ENCODE results near the gene MT1H. TPM values are rescaled to one million over a fixed set of nuclear protein-coding genes. Genes with fewer than 3 reads are reported as not detected.

The MT1H gene
- total RNA-seq, 5 donors from 2014 or later (not counting 1 experiment from before 2014, with no cell fraction given) = 1.4 TPM; not detected in 4

DNA sequence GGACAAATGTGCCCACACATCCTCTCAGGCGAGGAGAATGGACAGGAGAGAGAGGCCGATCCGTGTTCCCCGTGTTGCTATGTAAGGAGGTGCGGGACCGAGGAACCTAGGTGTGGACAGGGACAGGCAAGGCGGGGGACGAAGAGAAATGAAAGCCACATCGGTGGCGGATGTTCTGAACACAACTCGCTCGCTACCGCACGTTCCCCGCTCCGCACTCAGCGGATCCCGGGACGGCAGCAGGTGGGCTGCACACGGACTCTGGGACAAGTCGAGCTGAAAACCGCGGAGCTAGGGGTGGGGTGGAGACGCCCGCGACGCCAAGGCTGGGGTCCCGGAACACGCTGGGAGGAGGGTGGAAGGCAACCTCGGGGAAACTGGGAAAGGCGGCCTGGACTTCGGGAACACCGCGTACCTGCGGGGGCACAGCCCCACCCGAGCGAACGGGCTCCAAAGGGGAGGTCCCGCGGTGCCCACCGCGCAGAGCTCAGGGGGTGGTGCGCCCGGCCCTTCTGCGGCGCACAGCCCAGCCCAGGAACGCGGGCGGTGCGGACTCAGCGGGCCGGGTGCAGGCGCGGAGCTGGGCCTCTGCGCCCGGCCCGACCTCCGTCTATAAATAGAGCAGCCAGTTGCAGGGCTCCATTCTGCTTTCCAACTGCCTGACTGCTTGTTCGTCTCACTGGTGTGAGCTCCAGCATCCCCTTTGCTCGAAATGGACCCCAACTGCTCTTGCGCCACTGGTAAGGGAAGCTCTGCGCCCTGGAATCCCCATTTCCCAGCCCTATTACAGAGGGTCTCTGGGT lies 44.3 kb upstream of the MT1H start, which contains the start of gene MT1E:
Gene MT1E, plus strand, starts transcription at position 642 of the 803 bp plus-strand sequence. Its CDS starts 71 bp downstream, at position 713.
- Histone ChIP-seq H3K4me3 (ENCODE audit: control insufficient read depth in 1 of 2, extremely low read depth in 1 of 2, low read length in 1 of 2) (peak within 1 kb of the TSS; percentile 56 to 65), H3K4me1 (ENCODE audit: control insufficient read depth in 1 of 2, extremely low read depth in 1 of 2, insufficient read depth in 2 of 2, low read length in 2 of 2) (peaks cover 0 to 21% of the 10 kb centered on the region in 2 experiments), H3K27ac (ENCODE audit: low read length) (peak within 1 kb of the TSS; percentile 29), H3K9me3 (no peaks in the 10 kb centered on the region), H3K27me3 (replicated peaks in 1 of 2; ENCODE audit: control insufficient read depth in 2 of 2, extremely low read depth in 1 of 2, insufficient read depth in 2 of 2, low read length in 1 of 2) (peaks cover 17 to 20% of the 10 kb centered on the region in 2 experiments), H3K36me3 (ENCODE audit: control insufficient read depth in 2 of 2, extremely low read depth in 1 of 2, insufficient read depth in 1 of 2, low read length in 1 of 2) (no peaks in the 10 kb centered on the region)
- Mint-ChIP-seq H3K4me1 (peaks cover 13 to 20% (median 16%) of the 10 kb centered on the region in 3 donors), H3K4me3 (peak within 1 kb of the TSS; percentile 82 to 88 (median 86)), H3K9me3 (no peaks in the 10 kb centered on the region), H3K27me3 (peaks cover 4 to 12% of the 10 kb centered on the region in 2 donors), H3K27ac (peak within 1 kb of the TSS; percentile 58 to 82), H3K36me3 (no peaks in the 10 kb centered on the region)
- DNase-seq (peak in 23 of 35 experiments; percentile 15 to 77 (median 37)), ATAC-seq (replicated peaks in 1 of 4) (peak; percentile 91 to 94 (median 94))
- CTCF ChIA-PET = interaction anchor here in 1 of 2 donors (1.0 kb wide), 1 partner anchor 77 kb away, joined by 7 read pairs; no protein-coding TSS in a partner anchor
- POLR2A ChIA-PET = interaction anchor here (0.5 to 1.1 kb wide), 4 partner anchors 17 to 312 kb away, joined by 3 to 9 read pairs (median 6); partner anchors contain the start of gene MT2A (in 1 of the 2)
- WGBS (ENCODE audit: insufficient coverage) = 5% methylated on average over 62 of the region's 62 CpGs

DNA sequence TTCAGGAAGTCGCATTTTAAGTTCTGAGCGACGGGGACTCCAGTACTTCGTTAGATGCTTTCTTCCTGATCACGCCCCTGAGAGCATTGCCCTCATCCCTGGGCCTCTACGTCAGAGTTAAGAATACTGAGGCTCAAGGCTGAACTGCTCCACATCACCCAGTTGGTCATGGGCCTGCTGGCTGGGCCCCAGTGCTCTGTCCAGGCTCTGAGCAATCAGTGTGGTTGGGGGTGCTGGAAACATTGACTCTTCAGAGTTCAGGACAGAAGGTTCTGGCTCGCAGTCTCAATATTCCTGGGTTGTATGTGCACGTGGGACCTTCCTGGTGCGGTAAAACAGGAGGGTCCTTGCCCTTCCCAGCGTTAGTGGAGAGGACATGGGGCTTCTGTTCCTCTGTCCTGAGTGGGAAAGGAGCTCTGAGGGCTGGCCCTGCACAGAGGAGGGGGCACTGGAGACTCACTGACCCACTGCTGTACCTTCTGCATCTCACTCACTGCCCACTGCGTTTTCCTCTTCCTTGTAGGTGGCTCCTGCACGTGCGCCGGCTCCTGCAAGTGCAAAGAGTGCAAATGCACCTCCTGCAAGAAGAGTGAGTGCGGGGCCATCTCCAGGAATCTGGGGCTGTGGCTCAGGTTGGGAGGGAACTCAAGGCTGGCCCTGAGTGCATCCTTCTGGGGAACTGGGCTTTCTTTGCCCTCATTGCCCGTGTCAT lies 43.5 kb upstream of the MT1H start:
- H3K36me3 Mint-ChIP-seq = no peaks in the 10 kb centered on the region
- ChIA-PET CTCF (interaction anchor here in 1 of 2 donors (1.0 kb wide), 1 partner anchor 76 kb away, joined by 7 read pairs; no protein-coding TSS in a partner anchor), POLR2A (interaction anchor here (0.5 to 1.1 kb wide), 4 partner anchors 18 to 311 kb away, joined by 3 to 9 read pairs (median 6); partner anchors contain the start of gene MT2A (in 1 of the 2))
- peak overlapping the region; percentile 29 for H3K27ac ChIP-seq (ENCODE audit: low read length)
- peaks cover 0 to 21% of the 10 kb centered on the region in 2 experiments for H3K4me1 ChIP-seq (ENCODE audit: control insufficient read depth in 1 of 2, extremely low read depth in 1 of 2, insufficient read depth in 2 of 2, low read length in 2 of 2)
- peak overlapping the region; percentile 82 to 88 (median 86) for H3K4me3 Mint-ChIP-seq
- H3K9me3 ChIP-seq = no peaks in the 10 kb centered on the region
- DNase-seq = no peak
- H3K27me3 Mint-ChIP-seq = peaks cover 8 to 19% of the 10 kb centered on the region in 2 donors
- peak overlapping the region; percentile 34 to 69 for H3K27ac Mint-ChIP-seq
- peaks cover 17 to 23% of the 10 kb centered on the region in 2 experiments for H3K27me3 ChIP-seq (replicated peaks in 1 of 2; ENCODE audit: control insufficient read depth in 2 of 2, extremely low read depth in 1 of 2, insufficient read depth in 2 of 2, low read length in 1 of 2)
- H3K36me3 ChIP-seq (ENCODE audit: control insufficient read depth in 2 of 2, extremely low read depth in 1 of 2, insufficient read depth in 1 of 2, low read length in 1 of 2) = no peaks in the 10 kb centered on the region
- peak overlapping the region; percentile 56 to 65 for H3K4me3 ChIP-seq (ENCODE audit: control insufficient read depth in 1 of 2, extremely low read depth in 1 of 2, low read length in 1 of 2)
- H3K9me3 Mint-ChIP-seq = no peaks in the 10 kb centered on the region
- ATAC-seq (replicated peaks in 1 of 4) = peak in 3 of 4 experiments; percentile 24 to 39 (median 25)
- H3K4me1 Mint-ChIP-seq = peaks cover 13 to 20% (median 16%) of the 10 kb centered on the region in 3 donors
- WGBS (ENCODE audit: insufficient coverage) = 26% methylated on average over 8 of the region's 16 CpGs

DNA sequence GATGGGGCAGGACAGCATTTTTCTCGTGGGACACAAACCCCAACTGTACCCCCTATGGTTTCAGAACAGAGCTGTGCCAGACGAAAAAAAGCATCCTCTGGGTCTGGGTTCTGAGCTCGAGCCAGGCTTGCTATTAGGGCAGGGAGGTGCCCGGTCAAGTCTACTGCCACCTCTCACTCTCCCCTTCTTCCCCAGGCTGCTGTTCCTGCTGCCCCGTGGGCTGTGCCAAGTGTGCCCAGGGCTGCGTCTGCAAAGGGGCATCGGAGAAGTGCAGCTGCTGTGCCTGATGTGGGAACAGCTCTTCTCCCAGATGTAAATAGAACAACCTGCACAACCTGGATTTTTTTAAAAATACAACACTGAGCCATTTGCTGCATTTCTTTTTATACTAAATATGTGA lies 42.9 kb upstream of the MT1H start:
- WGBS (ENCODE audit: insufficient coverage) = 84% methylated on average over 6 of the region's 7 CpGs
- Mint-ChIP-seq H3K4me1 (peaks cover 16 to 22% (median 18%) of the 10 kb centered on the region in 3 donors), H3K9me3 (no peaks in the 10 kb centered on the region), H3K27ac (no peak overlapping the region), H3K27me3 (peaks cover 14 to 24% of the 10 kb centered on the region in 2 donors), H3K36me3 (no peaks in the 10 kb centered on the region), H3K4me3 (peak overlapping the region in 1 of 3 donors; percentile 86)
- Histone ChIP-seq H3K4me1 (ENCODE audit: control insufficient read depth in 1 of 2, extremely low read depth in 1 of 2, insufficient read depth in 2 of 2, low read length in 2 of 2) (peaks cover 0 to 22% of the 10 kb centered on the region in 2 experiments), H3K27ac (ENCODE audit: low read length) (no peak overlapping the region), H3K9me3 (no peaks in the 10 kb centered on the region), H3K27me3 (replicated peaks in 1 of 2; ENCODE audit: control insufficient read depth in 2 of 2, extremely low read depth in 1 of 2, insufficient read depth in 2 of 2, low read length in 1 of 2) (peaks cover 20 to 29% of the 10 kb centered on the region in 2 experiments), H3K36me3 (ENCODE audit: control insufficient read depth in 2 of 2, extremely low read depth in 1 of 2, insufficient read depth in 1 of 2, low read length in 1 of 2) (no peaks in the 10 kb centered on the region), H3K4me3 (ENCODE audit: control insufficient read depth in 1 of 2, extremely low read depth in 1 of 2, low read length in 1 of 2) (no peak overlapping the region)
- ChIA-PET CTCF (no interaction called here), POLR2A (no interaction called here)
- DNase-seq = no peak
- no peak for ATAC-seq (replicated peaks in 1 of 4)

DNA sequence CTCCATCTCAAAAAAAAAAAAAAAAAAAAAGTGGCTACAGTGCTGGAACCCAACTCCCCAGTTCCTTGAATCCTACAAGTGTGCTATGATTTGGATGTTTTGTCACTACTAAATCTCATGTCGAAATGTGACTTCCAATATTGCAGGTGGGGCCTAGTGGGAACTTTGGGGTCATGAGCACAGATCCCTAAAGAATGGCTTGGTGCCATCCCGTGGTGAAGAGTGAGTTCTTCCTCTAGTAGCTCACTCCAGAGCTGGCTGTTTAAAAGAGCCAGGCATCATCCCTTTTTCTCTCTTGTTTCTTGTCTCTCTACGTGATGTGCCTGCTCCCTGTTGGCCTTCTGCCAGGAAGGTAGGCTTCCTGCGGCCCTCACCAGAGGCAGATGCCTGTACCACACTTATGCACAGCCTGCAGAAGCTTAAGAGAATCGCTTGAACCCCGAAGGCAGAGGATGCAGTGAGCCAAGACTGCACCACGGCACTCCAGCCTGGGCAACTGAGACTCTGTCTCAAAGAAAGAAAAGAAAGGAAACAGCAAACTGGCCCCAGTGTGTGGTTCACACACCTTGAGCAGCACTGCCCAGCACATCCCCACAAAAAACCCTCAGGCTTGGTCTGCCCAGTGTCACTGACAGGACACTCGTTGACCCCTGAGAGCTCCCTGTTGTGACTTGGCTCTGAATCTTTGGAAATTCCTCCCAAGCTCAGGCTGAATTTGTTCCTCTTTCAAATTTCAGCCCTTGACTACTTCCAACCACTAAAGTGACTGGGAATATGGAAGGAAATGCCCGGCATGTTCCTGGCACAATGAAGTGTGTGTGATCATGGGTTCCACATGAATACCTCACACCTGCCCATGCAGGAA lies 40.9 kb upstream of the MT1H start:
- CTCF ChIA-PET = no interaction called here
- Mint-ChIP-seq H3K4me1 (peaks cover 24 to 30% (median 26%) of the 10 kb centered on the region in 3 donors), H3K36me3 (no peaks in the 10 kb centered on the region), H3K27me3 (peaks cover 28 to 40% of the 10 kb centered on the region in 2 donors), H3K27ac (no peak overlapping the region), H3K4me3 (no peak overlapping the region), H3K9me3 (no peaks in the 10 kb centered on the region)
- ATAC-seq (replicated peaks in 1 of 4) (no peak), DNase-seq (no peak)
- Histone ChIP-seq H3K27ac (ENCODE audit: low read length) (no peak overlapping the region), H3K4me3 (ENCODE audit: control insufficient read depth in 1 of 2, extremely low read depth in 1 of 2, low read length in 1 of 2) (no peak overlapping the region), H3K9me3 (no peaks in the 10 kb centered on the region), H3K4me1 (ENCODE audit: control insufficient read depth in 1 of 2, extremely low read depth in 1 of 2, insufficient read depth in 2 of 2, low read length in 2 of 2) (peaks cover 0 to 35% of the 10 kb centered on the region in 2 experiments), H3K27me3 (replicated peaks in 1 of 2; ENCODE audit: control insufficient read depth in 2 of 2, extremely low read depth in 1 of 2, insufficient read depth in 2 of 2, low read length in 1 of 2) (peaks cover 24 to 49% of the 10 kb centered on the region in 2 experiments), H3K36me3 (ENCODE audit: control insufficient read depth in 2 of 2, extremely low read depth in 1 of 2, insufficient read depth in 1 of 2, low read length in 1 of 2) (no peaks in the 10 kb centered on the region)
- POLR2A ChIA-PET = interaction anchor here in 1 of 2 donors (0.6 to 0.9 kb wide), 2 partner anchors 14 to 710 kb away, joined by 3 to 6 read pairs; no protein-coding TSS in a partner anchor
- 79% methylated on average over 6 of the region's 9 CpGs for WGBS (ENCODE audit: insufficient coverage)

DNA sequence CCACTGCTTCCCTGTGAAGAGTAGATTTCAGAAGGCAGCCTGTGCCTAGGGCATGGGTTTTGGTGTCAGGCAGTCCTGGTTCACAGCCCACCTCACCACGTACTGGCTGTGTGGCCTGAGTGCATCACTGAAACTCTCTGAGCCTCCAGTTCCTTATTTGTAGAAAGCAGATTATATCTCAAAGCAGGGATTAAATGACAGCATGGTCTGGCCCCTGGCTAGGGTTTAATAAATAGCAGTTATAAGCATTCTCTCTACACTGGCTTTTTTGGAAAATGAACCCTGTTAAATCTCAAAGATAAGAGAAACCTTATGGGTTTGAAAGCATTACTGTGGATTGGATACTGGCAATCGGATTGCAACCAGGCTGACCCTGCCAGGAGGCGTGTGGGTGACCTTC lies 40.1 kb upstream of the MT1H start:
- peaks cover 35 to 49% of the 10 kb centered on the region in 2 donors for H3K27me3 Mint-ChIP-seq
- H3K4me3 Mint-ChIP-seq = no peak overlapping the region
- H3K4me1 ChIP-seq (ENCODE audit: control insufficient read depth in 1 of 2, extremely low read depth in 1 of 2, insufficient read depth in 2 of 2, low read length in 2 of 2) = peaks cover 0 to 35% of the 10 kb centered on the region in 2 experiments
- H3K4me3 ChIP-seq (ENCODE audit: control insufficient read depth in 1 of 2, extremely low read depth in 1 of 2, low read length in 1 of 2) = no peak overlapping the region
- H3K27ac Mint-ChIP-seq = no peak overlapping the region
- DNase-seq (no peak), ATAC-seq (replicated peaks in 1 of 4) (no peak)
- H3K36me3 ChIP-seq (ENCODE audit: control insufficient read depth in 2 of 2, extremely low read depth in 1 of 2, insufficient read depth in 1 of 2, low read length in 1 of 2) = no peaks in the 10 kb centered on the region
- POLR2A ChIA-PET = interaction anchor here in 1 of 2 donors (0.9 kb wide), 1 partner anchor 15 kb away, joined by 6 read pairs; no protein-coding TSS in a partner anchor
- no peak overlapping the region for H3K27ac ChIP-seq (ENCODE audit: low read length)
- H3K4me1 Mint-ChIP-seq = peaks cover 25 to 34% (median 26%) of the 10 kb centered on the region in 3 donors
- CTCF ChIA-PET = no interaction called here
- no peaks in the 10 kb centered on the region for H3K9me3 Mint-ChIP-seq
- H3K36me3 Mint-ChIP-seq = no peaks in the 10 kb centered on the region
- no peaks in the 10 kb centered on the region for H3K9me3 ChIP-seq
- peaks cover 27 to 53% of the 10 kb centered on the region in 2 experiments for H3K27me3 ChIP-seq (replicated peaks in 1 of 2; ENCODE audit: control insufficient read depth in 2 of 2, extremely low read depth in 1 of 2, insufficient read depth in 2 of 2, low read length in 1 of 2)
- 76% methylated on average over 2 of the region's 3 CpGs for WGBS (ENCODE audit: insufficient coverage)
